HG02840 (cell line): ENCODE data around the gene PREX1.

Experiments
- ATAC-seq: cut with Tn5 transposase; IDR thresholded peaks from one replicate; pipeline ENCODE4 v1.9.1; 2021; ENCODE audit warnings: mild to moderate bottlenecking, moderate library complexity, moderate number of reproducible peaks; ENCODE audit not compliant: unreplicated experiment, low FRiP score

The PREX1 gene

DNA sequence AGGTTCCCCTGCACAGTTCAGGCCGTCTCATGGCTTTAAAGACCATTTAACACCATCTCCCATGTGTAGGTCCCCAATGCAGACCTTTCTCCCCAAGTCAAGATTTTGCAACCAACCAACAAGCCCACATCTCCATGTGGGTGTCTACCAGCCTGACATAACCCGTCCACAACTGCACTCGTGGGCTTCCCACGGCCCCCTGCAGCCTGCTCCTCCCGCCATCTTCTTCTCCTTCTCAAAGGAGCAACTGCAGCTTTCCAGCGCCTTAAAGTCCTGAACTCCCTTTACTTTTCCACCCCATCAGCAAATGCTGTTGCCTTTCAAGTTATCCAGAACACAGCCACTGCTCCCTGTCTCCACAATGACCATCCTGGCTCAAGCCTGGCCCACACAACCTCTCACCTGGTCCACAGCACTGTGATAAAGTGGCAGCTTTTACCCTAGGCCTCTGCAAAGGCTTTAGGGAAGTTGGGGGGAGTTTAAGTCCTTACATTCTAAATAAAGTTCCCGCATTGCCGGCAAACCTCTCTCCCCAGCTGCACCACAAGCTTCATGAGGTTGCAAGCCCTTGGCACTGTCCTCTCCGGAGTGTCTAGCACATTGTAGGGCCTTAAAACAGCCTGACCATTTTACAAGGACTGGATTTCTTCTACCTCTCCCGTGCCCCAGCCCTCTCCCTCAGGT is 140.5 kb downstream of the PREX1 start:
- no peak for ATAC-seq

DNA sequence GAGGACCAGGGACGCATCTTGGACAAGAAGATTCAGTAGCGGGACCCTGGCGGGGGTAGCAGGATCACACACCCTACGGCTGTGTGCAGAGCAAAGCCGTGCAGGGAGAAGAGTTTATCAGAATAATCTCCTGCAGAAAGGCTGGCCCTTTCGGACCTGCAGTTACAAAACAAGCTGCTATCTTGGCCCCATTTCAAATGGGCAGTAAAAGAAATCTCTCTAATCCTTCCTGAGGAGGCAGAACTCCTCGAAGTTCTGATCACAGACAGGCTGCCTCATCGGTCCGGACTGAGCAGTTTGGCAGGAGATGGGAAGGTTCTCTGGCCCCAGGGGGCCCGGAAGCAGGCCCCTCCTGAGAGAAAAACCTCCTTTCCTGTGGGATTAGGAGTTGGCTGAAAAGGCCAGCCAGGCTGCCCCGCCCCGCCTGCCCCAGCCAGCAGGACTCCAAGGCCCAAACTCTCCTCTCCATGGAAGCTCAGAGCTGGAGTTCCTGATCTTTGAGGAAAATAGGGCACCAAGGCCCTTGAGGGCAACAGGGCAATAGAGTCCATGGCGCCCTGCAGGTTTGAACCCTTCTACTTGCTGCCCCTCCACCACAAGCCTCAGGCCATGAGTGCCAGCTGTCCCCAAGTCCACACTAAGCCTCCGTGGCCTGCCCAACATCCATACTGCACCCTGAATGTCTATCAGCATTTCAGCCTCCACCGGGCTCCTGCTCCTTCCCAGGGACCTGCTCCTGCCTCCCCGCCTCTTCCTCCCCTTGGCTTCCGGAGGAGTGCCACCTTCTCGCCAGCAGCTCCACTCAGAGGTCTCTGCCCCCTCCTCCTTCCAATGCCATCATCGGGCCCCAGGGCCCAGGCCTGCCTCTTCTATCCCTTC is 141.3 kb downstream of the PREX1 start:
- ATAC-seq = no peak

DNA sequence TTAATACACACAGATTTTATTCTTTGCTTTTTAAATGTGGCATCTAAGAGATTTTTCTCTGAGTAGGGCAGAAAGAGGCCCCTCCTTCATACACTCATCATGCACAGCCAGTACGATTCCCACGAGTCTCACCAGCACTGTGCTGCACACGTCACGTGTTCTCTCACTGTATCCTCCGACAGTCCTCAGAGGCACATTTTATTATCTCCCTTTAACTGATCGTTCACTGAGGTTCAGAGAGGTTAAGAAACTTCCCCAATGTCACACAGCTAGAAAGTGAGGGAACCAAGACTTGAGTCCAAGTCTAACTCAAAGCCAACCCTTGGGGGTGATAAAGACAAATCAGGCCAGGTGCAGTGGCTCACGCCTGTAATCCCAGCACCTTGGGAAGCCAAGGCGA is 142.5 kb downstream of the PREX1 start:
- ATAC-seq = no peak

DNA sequence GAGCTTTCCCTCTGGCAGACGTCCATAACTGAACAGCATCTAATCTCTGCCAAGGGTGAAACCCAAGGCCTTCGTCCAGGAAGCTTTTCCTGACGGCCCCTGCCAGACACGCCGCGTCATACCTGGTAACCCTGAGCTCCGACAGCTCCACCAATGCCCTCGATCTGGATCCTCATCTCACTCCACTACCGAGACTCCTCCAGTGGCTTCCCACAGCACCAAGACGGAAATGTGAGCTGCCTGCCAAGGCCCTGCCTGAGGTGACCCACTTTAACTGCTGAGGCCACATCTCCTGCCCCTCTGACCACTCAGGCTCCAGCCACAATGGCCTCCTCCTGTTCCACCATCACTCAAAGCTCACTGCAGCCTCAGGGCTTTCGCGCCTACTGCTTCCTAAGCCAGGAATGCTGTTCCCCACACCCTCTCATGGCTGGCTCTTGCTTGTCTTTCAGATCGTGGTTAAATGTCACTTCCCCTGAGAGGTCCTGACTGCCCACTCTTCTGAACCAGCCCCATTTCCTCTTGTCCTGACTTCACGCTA is 143.2 kb downstream of the PREX1 start:
- no peak for ATAC-seq

DNA sequence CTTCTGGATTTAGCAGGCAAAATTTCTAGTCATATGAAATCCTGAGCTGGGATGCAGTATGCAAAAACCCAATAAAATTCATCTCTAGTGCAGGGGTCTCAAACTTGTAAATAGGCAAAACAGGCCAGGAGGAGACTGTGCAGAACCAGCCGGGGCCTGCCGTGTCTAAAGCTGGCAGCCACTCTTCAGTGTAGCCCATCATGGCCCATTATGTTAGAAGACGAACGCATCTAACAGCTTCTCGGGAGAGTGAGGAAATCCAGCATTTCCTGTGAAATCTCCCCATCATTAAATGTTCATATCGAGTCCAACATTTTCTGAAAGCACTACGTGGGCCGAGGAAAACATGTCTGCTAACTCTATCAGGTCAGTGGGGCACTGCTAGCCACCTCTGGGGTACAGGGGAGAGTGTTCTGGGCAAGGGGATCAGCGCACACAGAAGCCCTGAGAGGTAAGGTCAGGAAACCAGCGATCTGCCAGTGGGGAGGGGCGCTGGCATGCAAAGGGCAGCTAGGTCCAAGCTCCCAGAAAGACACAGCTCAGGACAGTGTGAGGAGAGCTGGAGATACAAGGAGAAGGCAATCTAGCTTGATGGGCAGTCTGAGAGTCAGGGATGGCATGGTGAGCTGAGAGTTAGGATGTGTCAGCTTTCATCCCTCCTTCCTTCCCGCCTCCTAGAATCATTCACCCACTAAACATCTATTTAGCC is 144.2 kb downstream of the PREX1 start:
- no peak for ATAC-seq

DNA sequence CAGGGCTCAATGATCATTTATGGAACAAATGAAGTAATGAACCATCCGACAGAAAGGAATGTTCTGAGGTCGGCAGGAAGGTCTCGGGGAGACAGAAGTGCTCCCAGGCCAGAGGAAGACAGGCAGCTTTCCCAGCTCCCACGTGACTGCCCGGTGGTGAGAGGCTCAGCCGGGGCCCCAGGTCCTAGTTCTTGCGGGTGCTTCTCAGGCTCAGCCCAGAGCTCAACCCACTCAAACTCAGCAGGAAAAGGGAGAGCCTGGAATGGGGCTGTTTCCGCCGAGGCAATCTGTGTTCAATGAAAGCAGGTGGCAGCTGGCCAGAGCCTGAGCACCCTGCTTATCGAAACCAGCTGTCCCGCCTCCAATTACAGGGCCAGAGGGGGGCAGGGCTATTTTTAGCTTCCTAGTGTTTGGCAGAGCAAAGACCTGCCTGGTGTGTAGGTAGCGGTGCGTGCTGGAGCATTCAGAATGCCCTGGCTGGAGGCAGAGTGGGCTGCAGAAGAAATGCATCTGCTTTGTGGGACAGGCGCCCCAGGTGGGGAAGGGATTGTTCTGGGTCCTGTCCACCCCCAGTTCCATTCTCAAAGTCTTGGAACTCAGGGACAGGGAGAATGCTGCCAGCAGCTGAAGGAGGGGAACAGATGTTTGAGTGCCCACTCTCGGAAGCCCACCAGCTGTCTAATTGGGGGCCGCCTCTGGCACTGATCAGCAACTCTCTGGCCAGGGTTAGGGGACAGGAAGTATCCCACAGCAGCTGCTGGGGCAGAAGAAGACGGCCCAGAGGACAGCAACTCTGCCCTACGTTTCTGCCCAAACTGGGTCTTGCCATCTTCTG is 145.1 kb downstream of the PREX1 start:
- ATAC-seq = no peak

DNA sequence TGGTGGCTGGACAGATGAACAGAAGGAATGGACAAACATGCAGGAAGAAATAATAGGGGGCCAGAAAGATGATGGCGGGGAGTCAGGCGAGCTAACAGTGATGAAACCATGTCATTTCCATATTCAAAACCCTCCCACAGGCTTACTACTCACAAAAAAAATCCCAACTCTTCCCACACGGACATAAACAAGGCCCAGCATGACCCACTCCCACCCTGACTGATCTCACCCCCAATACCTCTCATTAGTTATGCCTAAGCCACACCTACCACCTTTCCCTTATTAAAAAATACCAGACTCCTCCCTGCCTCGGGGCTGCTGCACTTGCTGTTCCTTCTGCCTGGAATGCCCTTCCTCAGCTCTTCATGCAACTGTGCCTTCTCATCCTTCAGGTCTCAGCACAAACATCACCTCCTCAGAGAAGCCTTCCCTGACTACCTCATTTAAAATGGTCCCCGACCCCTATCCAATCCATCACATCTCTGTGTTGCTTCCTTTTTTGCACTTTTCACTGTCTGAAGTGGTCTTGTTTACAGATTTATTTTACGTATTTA is 145.8 kb downstream of the PREX1 start:
- ATAC-seq = no peak

DNA sequence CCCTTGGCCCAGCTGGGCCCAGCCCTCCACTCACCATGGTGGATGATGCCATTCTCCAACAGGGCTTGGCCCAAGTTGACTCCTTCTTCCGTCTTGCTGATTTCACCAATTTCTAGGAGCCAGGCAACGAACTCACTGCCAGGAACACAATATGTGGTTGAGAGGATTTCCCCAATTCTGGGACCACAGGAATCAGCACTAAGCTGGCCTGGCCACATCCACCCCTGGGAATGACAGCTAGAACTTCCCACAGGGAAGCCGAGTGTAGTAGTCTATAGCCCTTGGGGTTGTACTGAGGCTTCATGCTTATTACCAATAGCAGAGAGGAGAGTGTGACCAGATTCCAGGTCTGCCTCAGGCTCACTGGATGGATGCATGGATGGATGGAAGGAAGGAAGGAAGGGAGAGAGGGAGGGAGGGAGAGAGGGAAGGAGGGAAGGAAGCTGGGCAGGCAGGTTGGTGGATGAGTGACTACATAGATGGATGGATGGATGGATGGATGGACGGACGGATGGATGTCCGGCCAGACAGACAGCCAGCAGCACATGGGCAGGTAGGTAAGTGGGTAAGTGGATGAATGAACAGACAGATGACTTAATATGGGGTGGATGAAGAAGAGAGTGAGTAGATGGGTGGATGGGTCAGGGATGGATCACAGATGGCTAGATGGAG is 146.5 kb downstream of the PREX1 start:
- no peak for ATAC-seq

DNA sequence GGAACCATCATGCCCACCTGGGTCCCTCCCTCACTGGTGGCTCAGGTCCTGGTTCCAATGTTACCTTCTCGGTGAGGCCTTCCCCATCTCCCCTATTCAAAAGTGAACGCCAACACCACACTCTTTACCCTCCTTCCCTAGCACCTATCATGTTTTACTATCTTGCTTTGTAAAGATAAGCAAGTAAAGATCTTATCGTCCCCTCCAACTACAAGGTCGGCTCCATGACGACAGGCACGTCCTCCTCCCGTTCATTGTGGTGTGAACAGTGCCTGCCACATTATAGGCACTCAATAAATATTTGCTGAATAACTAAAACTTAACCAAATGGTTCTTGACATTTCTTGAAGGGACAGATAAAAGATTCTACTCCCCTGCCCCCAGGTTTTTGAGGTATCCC is 147.1 kb downstream of the PREX1 start:
- no peak for ATAC-seq

DNA sequence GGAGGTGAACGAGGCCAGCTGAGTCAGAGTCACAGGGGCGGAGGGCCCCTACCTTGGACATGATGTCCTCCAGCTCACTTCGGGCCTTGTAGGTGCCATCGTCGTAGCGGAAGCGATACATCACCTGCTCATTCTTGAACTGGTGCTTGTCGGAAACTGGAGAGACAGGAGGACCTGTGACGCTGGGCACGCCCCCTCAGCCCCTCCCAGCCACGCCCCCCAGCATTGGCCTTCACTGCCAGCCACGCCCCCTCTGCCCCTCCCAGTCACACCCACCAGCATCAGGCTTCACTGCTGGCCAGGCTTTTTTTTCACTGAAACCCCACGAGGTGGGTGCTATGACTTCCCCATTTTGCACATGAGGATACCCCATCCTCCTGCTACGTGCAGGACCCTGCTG is 148.2 kb downstream of the PREX1 start:
- no peak for ATAC-seq

DNA sequence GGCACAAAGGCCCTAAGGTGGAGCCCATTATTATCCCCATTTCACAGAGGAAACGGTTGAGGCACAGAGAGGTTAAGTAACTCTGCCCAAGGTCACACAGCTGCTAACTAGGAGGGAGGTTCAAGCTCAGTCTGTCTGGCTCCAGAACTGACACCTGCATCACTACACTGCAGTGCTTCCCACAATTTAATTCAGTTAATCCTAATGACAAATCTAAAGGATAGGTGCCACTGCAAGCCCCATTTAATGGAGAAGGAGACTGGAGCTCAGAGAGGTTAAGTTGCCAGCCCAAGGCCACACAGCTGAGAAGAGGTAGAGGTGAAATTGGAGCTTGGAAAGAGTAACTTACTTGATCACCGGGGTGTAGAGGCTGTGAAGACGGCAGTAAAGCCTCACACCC is 148.8 kb downstream of the PREX1 start:
- no peak for ATAC-seq

DNA sequence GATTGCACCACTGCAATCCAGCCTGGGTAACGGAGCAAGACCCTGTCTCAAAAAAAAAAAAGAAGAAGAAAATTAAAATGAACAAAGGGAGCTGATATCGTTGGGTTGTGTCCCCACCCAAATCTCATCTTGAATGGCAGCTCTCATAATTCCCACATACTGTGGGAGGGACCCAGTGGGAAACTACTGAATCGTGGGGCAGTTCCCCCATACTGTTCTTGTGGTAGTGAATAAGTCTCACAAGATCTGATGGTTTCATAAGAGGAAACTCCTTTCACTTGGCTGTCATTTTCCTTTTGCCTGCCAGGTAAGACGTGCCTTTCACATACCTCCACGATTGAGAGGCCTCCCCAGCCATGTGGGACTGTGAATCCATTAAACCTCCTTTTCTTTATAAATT is 149.4 kb downstream of the PREX1 start:
- no peak for ATAC-seq

DNA sequence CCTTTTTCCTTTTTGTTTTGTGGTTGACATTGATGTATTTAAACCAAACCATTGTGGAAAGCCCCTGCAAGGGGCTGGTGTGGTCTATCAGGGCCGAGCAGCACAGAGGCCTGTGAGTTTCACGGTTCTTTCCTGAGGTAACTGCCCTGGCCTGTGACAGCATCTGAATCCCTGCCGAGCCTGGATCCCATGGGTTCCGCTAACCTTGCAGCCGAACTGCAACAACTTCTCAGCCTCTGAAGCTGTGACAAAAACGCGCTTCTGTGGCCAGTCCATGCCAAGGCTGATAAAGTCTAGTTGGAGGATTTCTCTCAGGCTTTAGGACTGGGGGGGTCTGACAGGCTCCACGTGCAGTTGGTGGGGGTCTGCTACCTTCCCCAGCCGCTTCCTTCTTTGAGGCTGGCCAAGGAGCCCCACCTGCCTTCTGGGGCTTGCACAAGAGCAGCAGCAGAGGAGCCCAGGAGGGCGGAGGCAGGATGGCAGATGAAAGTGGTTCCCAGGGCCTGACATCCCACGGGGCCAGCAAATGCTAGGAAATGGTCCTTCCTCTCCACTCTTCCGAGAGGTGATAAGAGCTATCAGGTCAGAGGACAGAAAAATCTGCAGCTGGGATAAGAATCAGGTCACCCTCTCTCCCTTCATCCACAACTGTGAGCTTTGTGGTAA is 150.9 kb downstream of the PREX1 start:
- ATAC-seq = no peak

DNA sequence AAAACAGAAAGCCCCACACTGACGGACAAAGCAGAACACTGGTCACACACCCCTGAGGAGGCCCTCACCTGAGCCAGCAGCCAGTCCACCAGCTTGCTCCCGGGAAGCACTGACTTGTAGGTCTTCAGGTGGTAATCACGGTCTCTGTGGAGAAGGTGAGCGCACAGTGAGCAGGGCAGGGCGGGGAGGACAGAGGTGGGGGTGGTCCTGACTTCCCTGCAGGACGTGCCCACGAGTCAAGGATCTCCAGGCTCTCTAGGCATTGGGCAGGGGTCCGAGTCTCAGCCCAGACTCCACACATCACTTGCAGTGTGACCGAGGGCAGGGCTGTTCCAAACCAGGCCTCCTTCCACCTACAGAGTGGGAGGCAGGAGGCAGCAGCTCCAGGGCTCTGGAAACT is 151.7 kb downstream of the PREX1 start:
- no peak for ATAC-seq

DNA sequence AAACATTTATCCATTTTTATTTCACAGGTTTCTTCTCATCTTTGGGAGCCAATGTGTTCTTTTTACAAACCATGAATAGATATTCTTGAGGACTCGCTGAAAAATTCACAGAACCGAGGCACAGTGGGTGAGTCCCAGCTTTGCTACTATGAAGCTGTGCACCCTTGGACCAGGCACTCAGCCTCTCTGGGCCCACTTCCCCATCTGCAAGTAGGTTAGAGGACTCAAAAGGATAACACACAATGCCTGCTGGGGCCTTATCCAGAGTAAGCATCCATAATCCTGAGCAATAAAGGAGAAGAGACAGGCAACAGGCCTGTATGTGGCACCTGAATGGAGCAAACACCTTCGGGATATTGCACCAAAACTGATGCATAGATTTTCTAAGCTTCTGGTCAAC is 153.3 kb downstream of the PREX1 start:
- ATAC-seq = no peak

DNA sequence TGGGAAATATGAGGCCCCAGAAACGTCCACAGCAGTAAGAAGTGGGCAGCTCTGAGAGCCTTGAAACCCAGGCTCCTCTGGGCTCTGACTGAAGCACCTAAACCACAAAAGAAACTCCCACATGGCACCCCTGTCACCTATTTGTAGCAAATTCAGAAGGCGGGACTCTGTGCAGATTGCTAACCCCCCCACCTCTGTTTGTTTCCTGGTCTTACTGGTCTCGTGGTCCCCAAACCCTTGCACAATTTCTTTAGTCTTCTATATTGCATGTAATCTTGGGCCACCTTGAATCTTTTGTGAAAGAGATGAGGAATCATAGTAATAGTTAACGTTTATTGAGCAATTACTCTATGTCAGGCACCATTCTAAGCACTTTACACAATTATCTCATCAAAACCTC is 154.3 kb downstream of the PREX1 start:
- no peak for ATAC-seq

DNA sequence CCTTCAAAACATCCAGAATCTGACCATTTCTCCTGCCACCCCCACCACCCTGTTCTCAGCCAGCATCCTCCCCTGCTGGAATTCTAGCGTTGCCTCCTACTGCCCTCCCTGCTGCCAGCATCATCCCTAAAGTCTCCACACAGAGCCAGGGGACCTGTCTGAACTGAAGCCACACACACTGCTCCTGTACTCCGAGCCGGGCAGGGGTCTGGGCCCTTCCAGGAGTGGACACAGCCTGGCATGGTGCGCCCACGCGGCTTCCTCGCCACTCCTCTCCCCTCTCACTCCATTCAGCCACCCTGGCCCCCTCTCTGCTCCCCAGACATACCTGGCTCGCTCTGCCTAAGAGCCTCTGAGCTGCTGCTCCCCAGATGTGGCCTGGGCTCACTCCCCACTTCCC is 155.5 kb downstream of the PREX1 start:
- no peak for ATAC-seq

DNA sequence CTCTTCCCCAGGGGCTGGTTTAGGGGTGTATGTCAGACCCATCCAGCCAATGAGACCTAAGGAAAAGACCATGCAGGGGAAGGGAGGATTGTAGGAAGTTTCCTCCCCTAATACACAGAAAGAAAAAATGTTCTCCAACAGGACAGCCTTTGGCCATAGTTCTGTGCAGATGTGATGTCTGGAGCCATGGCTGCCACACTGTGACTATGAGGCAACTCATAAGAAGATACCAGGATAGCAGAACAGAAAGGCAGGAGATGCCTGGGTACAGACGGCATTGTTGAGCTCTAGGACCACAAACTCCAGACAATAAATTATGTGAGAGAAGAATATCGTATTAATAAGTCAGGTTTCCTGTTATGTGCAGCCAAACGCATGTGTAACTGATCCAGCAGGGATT is 156.7 kb downstream of the PREX1 start:
- ATAC-seq = no peak
